Neutrophil (primary cell): ENCODE data around the gene ANKIB1.

Experiments
- H3K27ac ChIP-seq: fragments of 200-600 bp; sonication (generic); 2 replicates; pipeline ENCODE4 v1.5.1; 2016; ENCODE audit warnings: mild to moderate bottlenecking, moderate library complexity
- H3K27me3 ChIP-seq: fragments of 200-600 bp; sonication (generic); 2 replicates; pipeline ENCODE4 v1.6.0; 2016; ENCODE audit warnings: mild to moderate bottlenecking
- H3K36me3 ChIP-seq: fragments of 200-600 bp; sonication (generic); 2 replicates; pipeline ENCODE4 v1.5.1; 2017
- H3K4me1 ChIP-seq, 2 experiments: fragments of 200-600 bp in 1 of 2; sonication (generic) in 1 of 2; 1 replicate in 1 of 2; 2 replicates in 1 of 2; pipeline versions ENCODE4 v1.5.1 to v1.6.1; 2013 to 2016; ENCODE audit warnings: low read depth in 1 of 2, low read length in 1 of 2, mild to moderate bottlenecking in 1 of 2, moderate library complexity in 1 of 2; ENCODE audit not compliant: control insufficient read depth in 1 of 2, insufficient read depth in 1 of 2
- H3K4me3 ChIP-seq, 2 experiments: fragments of 200-600 bp in 1 of 2; sonication (generic) in 1 of 2; 1 replicate in 1 of 2; 2 replicates in 1 of 2; pipeline ENCODE4 v1.5.1; 2013 to 2016; ENCODE audit warnings: low read depth in 1 of 2, low read length in 1 of 2, mild to moderate bottlenecking in 1 of 2, moderate library complexity in 1 of 2
- H3K9me3 ChIP-seq: fragments of 200-600 bp; sonication (generic); 2 replicates; pipeline ENCODE4 v1.5.1; 2016
- TF ChIP-seq, protein P1 (sequence below): fragments of 200-600 bp; sonication (generic); IDR thresholded peaks from 2 replicates; pipeline ENCODE4 v1.5.1; 2016; ENCODE audit warnings: antibody characterized with exemption

Gene ANKIB1

DNA sequence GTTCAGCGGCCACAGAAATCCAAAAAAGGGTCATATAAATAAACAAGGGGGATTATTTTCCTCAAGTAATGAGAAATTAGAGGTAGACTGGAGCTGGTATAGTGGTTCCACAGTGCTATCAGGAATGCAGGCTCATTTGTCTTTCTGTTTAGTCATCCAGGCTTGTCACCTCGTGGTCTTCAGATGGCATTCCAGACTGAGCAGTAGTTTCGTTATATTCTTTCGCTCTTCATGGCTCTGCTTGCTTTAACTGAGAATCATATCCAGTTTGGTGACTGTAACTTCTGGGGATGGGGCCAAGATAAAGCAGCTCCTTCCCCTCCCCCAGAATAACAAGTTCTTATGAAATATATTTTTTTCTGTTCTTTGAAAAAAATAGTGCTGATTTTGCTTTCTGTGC, 9.5 kb downstream of the ANKIB1 start:
- TF ChIP-seq, protein P1, sequence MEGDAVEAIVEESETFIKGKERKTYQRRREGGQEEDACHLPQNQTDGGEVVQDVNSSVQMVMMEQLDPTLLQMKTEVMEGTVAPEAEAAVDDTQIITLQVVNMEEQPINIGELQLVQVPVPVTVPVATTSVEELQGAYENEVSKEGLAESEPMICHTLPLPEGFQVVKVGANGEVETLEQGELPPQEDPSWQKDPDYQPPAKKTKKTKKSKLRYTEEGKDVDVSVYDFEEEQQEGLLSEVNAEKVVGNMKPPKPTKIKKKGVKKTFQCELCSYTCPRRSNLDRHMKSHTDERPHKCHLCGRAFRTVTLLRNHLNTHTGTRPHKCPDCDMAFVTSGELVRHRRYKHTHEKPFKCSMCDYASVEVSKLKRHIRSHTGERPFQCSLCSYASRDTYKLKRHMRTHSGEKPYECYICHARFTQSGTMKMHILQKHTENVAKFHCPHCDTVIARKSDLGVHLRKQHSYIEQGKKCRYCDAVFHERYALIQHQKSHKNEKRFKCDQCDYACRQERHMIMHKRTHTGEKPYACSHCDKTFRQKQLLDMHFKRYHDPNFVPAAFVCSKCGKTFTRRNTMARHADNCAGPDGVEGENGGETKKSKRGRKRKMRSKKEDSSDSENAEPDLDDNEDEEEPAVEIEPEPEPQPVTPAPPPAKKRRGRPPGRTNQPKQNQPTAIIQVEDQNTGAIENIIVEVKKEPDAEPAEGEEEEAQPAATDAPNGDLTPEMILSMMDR: no peak
- Histone ChIP-seq H3K9me3 (no peaks in the 10 kb centered on the region), H3K27ac (no peak overlapping the region), H3K27me3 (no peaks in the 10 kb centered on the region), H3K4me3 (no peak overlapping the region), H3K4me1 (no peaks in the 10 kb centered on the region), H3K36me3 (no peaks in the 10 kb centered on the region)

DNA sequence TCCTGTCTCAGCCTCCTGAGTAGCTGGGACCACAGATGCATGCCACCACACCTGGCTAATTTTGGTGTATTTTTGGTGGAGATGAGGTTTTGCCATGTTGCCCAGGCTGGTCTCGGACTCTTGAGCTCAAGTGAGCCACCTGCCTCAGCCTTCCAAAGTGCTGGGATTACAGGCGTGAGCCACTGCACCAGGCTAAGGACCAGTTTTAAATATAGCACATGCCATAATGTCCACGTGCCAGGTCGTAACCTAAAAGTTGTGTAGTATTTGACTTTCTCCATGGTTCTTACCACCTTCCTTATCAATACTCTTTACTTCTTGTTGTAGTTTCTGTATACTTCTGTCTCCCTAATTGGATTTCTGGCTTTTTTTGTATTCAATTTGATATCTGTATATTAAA, 13.3 kb downstream of the ANKIB1 start:
- Histone ChIP-seq H3K4me1 (no peaks in the 10 kb centered on the region), H3K9me3 (no peaks in the 10 kb centered on the region), H3K4me3 (no peak overlapping the region), H3K36me3 (no peaks in the 10 kb centered on the region), H3K27me3 (no peaks in the 10 kb centered on the region), H3K27ac (no peak overlapping the region)
- TF ChIP-seq, protein P1: no peak

DNA sequence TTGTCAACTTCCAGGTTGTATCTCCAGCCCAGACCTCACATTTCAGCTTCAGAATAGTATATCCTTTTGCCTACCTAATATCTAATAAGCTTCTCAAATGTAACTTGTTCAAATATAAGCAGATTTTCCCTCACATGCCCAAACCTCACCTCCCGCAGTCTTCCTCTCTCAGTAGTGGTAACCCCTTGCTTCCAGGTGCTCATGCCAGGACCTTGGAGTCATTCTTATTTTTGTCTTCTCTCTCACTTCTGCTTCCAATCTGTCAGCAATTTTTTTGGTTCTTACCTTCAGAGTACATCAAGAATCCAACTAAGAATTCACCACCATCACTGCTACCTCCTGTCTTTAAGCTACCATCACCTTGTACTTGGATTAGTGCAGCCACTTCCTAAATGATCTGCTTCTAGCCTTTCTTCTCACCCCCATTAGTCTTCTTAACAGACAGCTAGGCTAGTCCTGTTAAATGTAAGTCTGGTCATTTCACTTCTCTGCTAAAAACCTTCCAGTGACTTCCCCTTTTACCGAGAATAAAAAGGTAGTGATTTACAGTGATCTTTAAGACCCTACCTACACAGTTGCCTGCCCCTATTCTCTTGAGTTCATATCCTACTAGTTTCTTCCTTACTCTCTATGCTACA, 14.0 kb downstream of the ANKIB1 start:
- H3K36me3 ChIP-seq: no peaks in the 10 kb centered on the region
- H3K4me3 ChIP-seq: no peak overlapping the region
- no peak overlapping the region for H3K27ac ChIP-seq
- no peaks in the 10 kb centered on the region for H3K4me1 ChIP-seq
- no peaks in the 10 kb centered on the region for H3K27me3 ChIP-seq
- TF ChIP-seq, protein P1: no peak
- H3K9me3 ChIP-seq: no peaks in the 10 kb centered on the region

DNA sequence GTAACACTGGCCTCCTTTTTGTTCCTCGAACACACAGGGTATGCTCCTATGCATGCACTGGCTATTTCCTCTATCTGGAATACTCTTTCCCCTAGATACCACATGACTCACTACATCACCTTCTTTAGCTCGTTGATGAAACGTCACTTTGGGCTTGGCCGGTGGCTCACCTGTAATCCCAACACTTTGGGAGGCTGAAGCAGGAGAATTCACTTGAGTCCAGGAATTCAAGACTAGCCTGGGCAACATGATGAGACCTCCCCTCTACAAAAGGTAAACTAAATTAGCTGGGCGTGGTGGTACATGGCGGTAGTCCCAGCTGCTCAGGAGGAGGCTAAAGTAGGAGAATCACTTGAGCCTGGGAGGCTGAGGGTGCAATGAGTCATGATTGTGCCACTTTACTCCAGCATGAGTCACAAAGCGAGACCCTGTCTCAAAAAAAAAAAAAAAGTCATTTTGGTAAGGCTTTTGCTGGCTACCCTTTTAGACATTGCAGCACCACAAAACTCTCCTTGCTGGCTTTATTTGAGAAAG, 14.5 kb downstream of the ANKIB1 start:
- no peaks in the 10 kb centered on the region for H3K36me3 ChIP-seq
- H3K4me3 ChIP-seq: no peak overlapping the region
- TF ChIP-seq, protein P1: no peak
- no peaks in the 10 kb centered on the region for H3K27me3 ChIP-seq
- no peaks in the 10 kb centered on the region for H3K4me1 ChIP-seq
- no peaks in the 10 kb centered on the region for H3K9me3 ChIP-seq
- H3K27ac ChIP-seq: no peak overlapping the region

DNA sequence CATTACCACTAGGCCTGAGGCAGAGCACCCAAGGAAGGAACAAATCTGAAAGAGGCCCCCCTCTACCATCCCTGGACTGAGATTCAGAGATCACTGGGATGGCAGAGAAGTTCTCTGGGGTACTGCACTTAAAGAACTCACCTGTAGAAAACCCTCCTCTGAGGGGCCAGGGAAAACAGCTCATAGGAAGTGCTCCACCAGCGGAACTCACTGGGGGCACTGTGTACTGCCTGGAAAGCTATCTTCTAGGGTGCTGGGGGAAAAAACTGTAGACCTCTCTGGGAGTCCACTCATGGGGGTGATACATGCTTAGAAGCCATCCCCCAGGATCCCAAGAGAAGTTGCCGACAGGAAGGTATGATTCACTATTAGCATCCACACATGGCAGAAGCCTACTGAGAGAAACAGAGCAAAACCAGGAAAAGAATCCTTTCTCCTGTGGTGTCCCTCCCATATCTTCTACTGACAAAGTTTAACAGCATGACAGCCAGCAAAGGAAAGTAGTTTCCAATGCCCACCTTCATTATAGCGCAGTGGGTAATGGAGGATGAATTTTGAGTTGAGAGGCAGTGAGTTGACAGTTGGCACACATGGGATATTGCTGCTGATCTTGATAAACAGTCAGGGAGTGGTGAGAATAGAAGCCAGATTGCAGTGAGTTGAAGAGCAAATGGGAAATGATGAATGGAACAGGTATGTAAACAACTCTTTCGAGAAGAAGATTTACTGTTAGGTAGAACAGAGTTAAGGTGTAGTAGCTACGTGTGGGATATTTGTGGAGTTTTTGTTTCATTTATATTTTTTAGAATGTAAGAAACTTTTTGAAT, 20.9 kb downstream of the ANKIB1 start:
- Histone ChIP-seq H3K27me3 (no peaks in the 10 kb centered on the region), H3K27ac (no peak overlapping the region), H3K4me1 (no peaks in the 10 kb centered on the region), H3K9me3 (no peaks in the 10 kb centered on the region), H3K36me3 (no peaks in the 10 kb centered on the region), H3K4me3 (no peak overlapping the region)
- TF ChIP-seq, protein P1: no peak
